HG03139 (cell line): ENCODE results near the gene STEEP1.

Source experiments
- ATAC-seq: cut with Tn5 transposase; IDR thresholded peaks from one replicate; pipeline ENCODE4 v1.9.1; 2021; ENCODE audit not compliant: unreplicated experiment

The STEEP1 gene

DNA sequence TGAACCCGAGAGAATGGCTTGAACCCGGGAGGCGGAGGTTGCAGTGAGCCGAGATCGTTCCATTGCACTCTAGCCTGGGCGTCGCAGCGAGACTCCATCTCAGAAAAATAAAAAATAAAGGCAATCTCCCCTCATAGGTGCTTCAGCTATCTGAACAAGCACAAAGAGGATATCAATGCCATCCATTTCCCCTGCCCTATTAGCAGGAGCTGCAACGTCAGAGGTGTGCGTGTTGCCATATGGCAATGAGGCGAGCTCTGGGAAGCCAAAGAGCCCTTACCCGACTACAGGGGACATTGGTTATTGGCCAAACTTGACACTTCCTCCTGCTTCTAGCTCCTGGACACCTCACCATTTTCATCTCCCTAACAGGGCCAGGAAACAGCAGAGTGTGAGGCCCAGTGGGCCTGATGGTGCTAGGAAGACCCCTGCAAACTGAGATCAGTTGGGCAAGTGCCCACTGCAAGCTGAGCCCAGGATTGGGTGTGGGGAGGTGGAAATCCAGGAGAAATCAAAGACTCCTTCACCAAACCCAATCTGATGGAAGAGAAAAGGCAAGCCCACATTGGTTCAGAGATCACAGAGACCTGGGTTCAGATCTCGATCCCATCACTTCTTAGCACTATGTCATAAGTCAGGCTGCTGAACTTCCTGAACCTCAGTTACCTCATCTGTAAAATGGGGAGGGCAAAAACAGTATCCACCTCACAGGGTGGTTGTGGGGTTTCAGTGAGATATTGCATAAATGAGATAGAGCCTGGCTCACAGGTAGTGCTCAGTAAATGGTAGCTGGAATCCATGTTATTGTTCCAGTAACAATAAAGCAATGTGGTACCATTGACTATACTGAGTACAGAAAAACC is 75.8 kb downstream of the STEEP1 start:
- no peak for ATAC-seq

GRCh38 chrX:119488749-119489148 is 76.5 kb downstream of the STEEP1 start:
- ATAC-seq: no peak
